Neuron (in vitro differentiated cells): Measurements from ENCODE around the gene MIS18A.
"Not testable (repeated sequence)": the region's sequence is repeated elsewhere in the genome, so short reads cannot be mapped to it uniquely, and the experiment has no call there.

Source experiments
- H2AFZ ChIP-seq: one replicate; pipeline ENCODE4 v1.6.1; 2013; ENCODE audit warnings: low read depth, mild to moderate bottlenecking, inconsistent platforms, low read length, moderate library complexity
- H3K27me3 ChIP-seq: one replicate; pipeline ENCODE4 v1.6.1; 2013; ENCODE audit warnings: low read length; ENCODE audit not compliant: insufficient read depth
- H3K36me3 ChIP-seq: one replicate; pipeline ENCODE4 v1.6.1; 2013; ENCODE audit warnings: low read length; ENCODE audit not compliant: insufficient read depth
- H3K4me1 ChIP-seq: one replicate; pipeline ENCODE4 v1.6.1; 2013; ENCODE audit warnings: low read length; ENCODE audit not compliant: insufficient read depth
- H3K4me3 ChIP-seq: 2 replicates; pipeline ENCODE4 v1.5.1; 2013; ENCODE audit warnings: mild to moderate bottlenecking, low read length, moderate library complexity
- H3K9me3 ChIP-seq: one replicate; pipeline ENCODE4 v1.6.1; 2013; ENCODE audit warnings: low read length

The MIS18A gene

DNA sequence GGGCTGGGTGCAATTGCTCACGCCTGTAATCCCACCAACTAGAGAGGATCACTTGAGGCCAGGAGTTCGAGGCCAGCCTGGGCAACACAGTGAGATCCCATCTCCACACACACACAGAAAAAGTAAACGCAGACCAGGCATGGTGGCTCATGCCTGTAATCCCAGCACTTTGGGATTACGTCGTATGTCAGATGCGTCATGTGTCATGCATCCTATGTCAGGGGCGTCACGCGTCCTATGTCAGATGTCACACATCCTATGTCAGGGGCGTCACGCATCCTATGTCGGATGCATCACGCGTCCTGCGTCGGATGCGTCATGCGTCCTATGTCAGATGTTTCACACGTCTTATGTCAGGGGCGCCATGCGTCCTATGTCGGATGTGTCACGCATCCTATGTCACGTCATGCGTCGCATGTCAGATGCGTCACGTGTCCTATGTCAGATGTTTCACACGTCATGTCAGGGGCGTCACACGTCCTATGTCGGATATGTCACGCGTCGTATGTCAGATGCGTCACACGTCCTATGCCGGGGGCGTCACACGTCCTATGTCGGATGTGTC, 21.4 kb upstream of the MIS18A start:
- H3K27me3 ChIP-seq: no peaks in the 10 kb centered on the region
- no peaks in the 10 kb centered on the region for H3K4me1 ChIP-seq
- H3K4me3 ChIP-seq: no peak overlapping the region
- H3K36me3 ChIP-seq: no peaks in the 10 kb centered on the region
- no peak overlapping the region for H2AFZ ChIP-seq
- H3K9me3 ChIP-seq: no peaks in the 10 kb centered on the region

GRCh38 chr21:32299695-32300094, 20.8 kb upstream of the MIS18A start:
- no peak overlapping the region for H3K4me3 ChIP-seq
- no peaks in the 10 kb centered on the region for H3K9me3 ChIP-seq
- H3K27me3 ChIP-seq: no peaks in the 10 kb centered on the region
- no peaks in the 10 kb centered on the region for H3K4me1 ChIP-seq
- no peaks in the 10 kb centered on the region for H3K36me3 ChIP-seq
- H2AFZ ChIP-seq: no peak overlapping the region

- H3K4me1 ChIP-seq: no peaks in the 10 kb centered on the region
- H2AFZ ChIP-seq: no peak within 1 kb of the TSS
- no peaks in the 10 kb centered on the region for H3K9me3 ChIP-seq
- no peaks in the 10 kb centered on the region for H3K27me3 ChIP-seq
- H3K36me3 ChIP-seq: no peaks in the 10 kb centered on the region
- H3K4me3 ChIP-seq: no peak within 1 kb of the TSS
Measured at GRCh38 chr21:32298658-32299081, 19.8 kb upstream of the MIS18A start, which contains the start of gene MRAP. Gene MRAP, plus strand, starts transcription at chr21:32298855. Its CDS starts 117 bp downstream, at chr21:32298972.

GRCh38 chr21:32298148-32298559, 19.3 kb upstream of the MIS18A start:
- Histone ChIP-seq H3K27me3 (no peaks in the 10 kb centered on the region), H2AFZ (no peak overlapping the region), H3K4me3 (no peak overlapping the region), H3K4me1 (no peaks in the 10 kb centered on the region), H3K36me3 (no peaks in the 10 kb centered on the region), H3K9me3 (no peaks in the 10 kb centered on the region)

DNA sequence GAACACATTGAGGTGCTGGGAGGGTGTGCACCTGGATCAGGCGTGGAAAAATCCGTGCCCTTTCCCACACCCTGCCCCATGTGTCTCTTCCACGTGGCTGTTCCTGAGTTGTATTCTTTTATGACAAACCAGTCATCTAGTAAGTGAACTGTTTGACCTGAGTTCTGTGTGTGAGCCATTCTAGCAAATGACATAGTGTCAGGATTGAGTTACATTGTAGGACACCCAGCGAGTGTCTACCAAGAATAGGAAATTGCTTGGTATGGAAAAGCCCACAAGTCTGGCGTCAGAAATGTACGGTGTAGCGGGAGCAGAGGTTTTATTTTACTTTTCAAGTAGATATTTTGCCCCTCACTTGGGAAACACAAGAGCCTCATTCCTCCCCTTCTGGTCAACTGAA, 18.6 kb upstream of the MIS18A start:
- H3K9me3 ChIP-seq: no peaks in the 10 kb centered on the region
- H2AFZ ChIP-seq: no peak overlapping the region
- H3K4me3 ChIP-seq: no peak overlapping the region
- H3K36me3 ChIP-seq: no peaks in the 10 kb centered on the region
- no peaks in the 10 kb centered on the region for H3K4me1 ChIP-seq
- H3K27me3 ChIP-seq: no peaks in the 10 kb centered on the region

DNA sequence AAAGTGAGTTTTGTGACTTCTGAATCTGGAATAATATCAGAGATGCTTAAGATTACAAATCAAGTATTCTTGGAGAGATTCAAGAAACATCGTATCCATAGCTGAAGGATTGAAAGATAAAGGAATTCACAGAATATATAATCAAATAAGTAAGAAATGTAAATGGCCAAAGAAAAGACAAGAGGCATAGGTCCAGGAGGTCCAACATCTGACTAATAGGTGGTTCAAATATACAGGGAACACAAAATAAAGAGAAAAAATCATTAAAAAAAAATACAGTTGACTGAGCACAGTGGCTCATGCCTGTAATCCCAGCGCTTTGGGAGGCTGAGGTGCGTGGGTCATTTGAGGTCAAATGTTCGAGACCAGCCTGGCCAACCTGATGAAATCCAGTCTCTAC, 6.6 kb upstream of the MIS18A start:
- no peak overlapping the region for H3K4me3 ChIP-seq
- H3K4me1 ChIP-seq: no peaks in the 10 kb centered on the region
- H3K9me3 ChIP-seq: no peaks in the 10 kb centered on the region
- H2AFZ ChIP-seq: no peak overlapping the region
- H3K27me3 ChIP-seq: no peaks in the 10 kb centered on the region
- H3K36me3 ChIP-seq: no peaks in the 10 kb centered on the region

- Histone ChIP-seq H3K9me3 (no peaks in the 10 kb centered on the region), H3K4me3 (no peak overlapping the region), H3K4me1 (peaks cover 7% of the 10 kb centered on the region), H3K36me3 (no peaks in the 10 kb centered on the region), H3K27me3 (no peaks in the 10 kb centered on the region), H2AFZ (no peak overlapping the region)
Measured at GRCh38 chr21:32282992-32283391, 4.1 kb upstream of the MIS18A start.

DNA sequence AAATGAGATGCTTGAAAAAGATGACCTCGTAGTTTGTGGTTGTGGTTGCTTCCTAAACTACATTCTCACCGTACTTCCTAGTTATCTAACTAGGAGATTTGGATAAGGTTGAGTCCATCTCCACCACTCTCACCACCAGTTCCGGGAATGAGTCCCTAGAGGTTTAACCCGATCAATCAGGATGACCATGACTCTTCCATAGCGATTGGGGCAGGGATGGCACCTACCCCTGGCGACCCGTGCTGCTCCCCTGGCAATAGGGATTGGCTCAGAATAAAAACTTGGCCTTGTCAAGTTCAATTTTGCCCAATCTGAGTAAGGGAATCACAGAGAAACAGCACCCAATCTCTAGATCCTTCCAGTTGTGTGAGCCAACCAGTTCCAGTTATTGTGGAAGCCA, 2.7 kb upstream of the MIS18A start:
- Histone ChIP-seq H3K36me3 (no peaks in the 10 kb centered on the region), H3K27me3 (no peaks in the 10 kb centered on the region), H3K4me1 (peaks cover 14% of the 10 kb centered on the region), H3K4me3 (no peak overlapping the region), H3K9me3 (no peaks in the 10 kb centered on the region), H2AFZ (no peak overlapping the region)

- no peaks in the 10 kb centered on the region for H3K9me3 ChIP-seq
- peak overlapping the region; percentile 93 for H3K4me3 ChIP-seq
- peaks cover 14% of the 10 kb centered on the region for H3K4me1 ChIP-seq
- H3K36me3 ChIP-seq: peaks cover 9% of the 10 kb centered on the region
- peak overlapping the region; percentile 88 for H2AFZ ChIP-seq
- no peaks in the 10 kb centered on the region for H3K27me3 ChIP-seq
Measured at GRCh38 chr21:32279377-32279680, 480 bp upstream of the MIS18A start.

DNA sequence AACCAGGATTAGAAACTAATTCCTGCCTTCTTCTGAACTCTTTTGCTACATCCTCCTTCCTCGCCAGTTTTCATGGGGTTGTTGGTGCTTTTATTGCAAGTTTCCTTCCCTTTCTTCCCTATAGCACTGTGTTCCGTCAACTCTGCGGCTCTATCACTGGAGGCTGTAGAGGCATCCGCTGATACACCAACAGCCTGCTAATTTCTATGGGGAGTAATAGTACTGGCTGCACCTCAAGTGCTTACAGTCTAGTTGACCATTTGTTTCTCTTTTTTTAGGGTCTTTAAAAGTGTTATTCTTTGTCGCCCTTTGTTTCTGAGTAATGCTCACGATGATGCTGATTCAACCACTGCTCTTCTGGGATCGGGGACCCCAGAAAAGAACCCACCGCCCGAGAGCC, 746 bp downstream of the MIS18A start:
- peaks cover 18% of the 10 kb centered on the region for H3K36me3 ChIP-seq
- peaks cover 14% of the 10 kb centered on the region for H3K4me1 ChIP-seq
- no peaks in the 10 kb centered on the region for H3K9me3 ChIP-seq
- H2AFZ ChIP-seq: peak overlapping the region; percentile 88
- H3K27me3 ChIP-seq: no peaks in the 10 kb centered on the region
- H3K4me3 ChIP-seq: peak overlapping the region; percentile 93

GRCh38 chr21:32276671-32277070, 2.2 kb downstream of the MIS18A start:
- no peaks in the 10 kb centered on the region for H3K9me3 ChIP-seq
- no peak overlapping the region for H2AFZ ChIP-seq
- peaks cover 27% of the 10 kb centered on the region for H3K36me3 ChIP-seq
- H3K4me1 ChIP-seq: peaks cover 14% of the 10 kb centered on the region
- H3K4me3 ChIP-seq: no peak overlapping the region
- H3K27me3 ChIP-seq: no peaks in the 10 kb centered on the region

DNA sequence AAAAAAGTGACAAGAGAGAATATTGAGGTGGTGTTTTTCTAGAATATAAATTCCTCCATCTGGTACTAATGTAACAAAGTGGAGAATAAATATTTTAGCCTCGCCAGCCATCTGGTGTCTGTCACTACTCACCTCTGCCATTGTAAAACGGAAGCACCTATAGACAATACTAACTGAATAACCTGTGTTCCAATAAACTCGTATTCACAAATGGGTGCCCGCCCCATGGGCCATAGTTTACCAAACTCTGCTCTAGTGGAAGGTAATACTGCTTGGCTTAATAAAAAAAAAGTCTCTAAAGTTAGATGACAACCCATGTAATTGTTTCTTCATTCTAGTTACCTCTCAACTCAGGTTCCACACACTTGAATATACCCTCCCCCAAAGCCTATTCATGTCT, 8.1 kb downstream of the MIS18A start:
- Histone ChIP-seq H3K27me3 (no peaks in the 10 kb centered on the region), H3K36me3 (peaks cover 55% of the 10 kb centered on the region), H3K9me3 (no peaks in the 10 kb centered on the region), H2AFZ (no peak overlapping the region), H3K4me3 (no peak overlapping the region), H3K4me1 (no peaks in the 10 kb centered on the region)

GRCh38 chr21:32265321-32265720, 13.5 kb downstream of the MIS18A start:
- not testable (repeated sequence) for H3K27me3 ChIP-seq, H3K9me3 ChIP-seq, H3K4me1 ChIP-seq, H2AFZ ChIP-seq, H3K4me3 ChIP-seq
- peaks cover 28% of the 10 kb centered on the region for H3K36me3 ChIP-seq

DNA sequence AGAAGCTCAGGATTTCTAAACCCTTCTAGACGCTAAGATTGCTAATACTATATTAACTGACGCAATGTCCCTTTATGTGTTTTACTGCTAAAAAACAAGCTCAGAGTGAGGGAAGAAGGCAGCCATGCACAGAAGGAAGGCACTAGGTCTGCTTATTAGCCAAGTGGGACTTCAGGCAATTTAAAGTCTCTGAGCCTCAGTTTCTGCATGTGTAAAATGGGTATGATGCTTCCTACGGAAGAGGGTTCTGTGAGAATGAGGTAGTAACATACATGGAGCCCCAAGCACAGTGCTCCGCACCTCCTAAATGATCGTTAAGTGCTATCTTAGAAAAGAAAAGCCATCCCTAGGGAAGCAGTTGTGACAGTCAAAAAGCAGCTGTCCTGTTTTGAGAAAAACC, 16.9 kb downstream of the MIS18A start:
- Histone ChIP-seq H3K4me3 (no peak overlapping the region), H3K36me3 (peaks cover 3% of the 10 kb centered on the region), H3K27me3 (no peaks in the 10 kb centered on the region), H3K4me1 (peaks cover 12% of the 10 kb centered on the region), H2AFZ (no peak overlapping the region), H3K9me3 (no peaks in the 10 kb centered on the region)
